HG03442 (cell line): ENCODE data around the gene USP46.
A peak's percentile ranks its signal among the peaks of the same experiment; 100 is the strongest.

Experiments used
- ATAC-seq: cut with Tn5 transposase; IDR thresholded peaks from one replicate; pipeline ENCODE4 v1.9.1; 2021; ENCODE audit warnings: mild to moderate bottlenecking, moderate library complexity; ENCODE audit not compliant: unreplicated experiment

The USP46 gene, protein sequence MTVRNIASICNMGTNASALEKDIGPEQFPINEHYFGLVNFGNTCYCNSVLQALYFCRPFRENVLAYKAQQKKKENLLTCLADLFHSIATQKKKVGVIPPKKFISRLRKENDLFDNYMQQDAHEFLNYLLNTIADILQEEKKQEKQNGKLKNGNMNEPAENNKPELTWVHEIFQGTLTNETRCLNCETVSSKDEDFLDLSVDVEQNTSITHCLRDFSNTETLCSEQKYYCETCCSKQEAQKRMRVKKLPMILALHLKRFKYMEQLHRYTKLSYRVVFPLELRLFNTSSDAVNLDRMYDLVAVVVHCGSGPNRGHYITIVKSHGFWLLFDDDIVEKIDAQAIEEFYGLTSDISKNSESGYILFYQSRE

GRCh38 chr4:52659001-52659721, at the start of gene USP46:
Gene USP46 (minus strand): TSS chr4:52659301. CDS start chr4:52659150, 151 bp downstream.
- peak; percentile 74 for ATAC-seq

DNA sequence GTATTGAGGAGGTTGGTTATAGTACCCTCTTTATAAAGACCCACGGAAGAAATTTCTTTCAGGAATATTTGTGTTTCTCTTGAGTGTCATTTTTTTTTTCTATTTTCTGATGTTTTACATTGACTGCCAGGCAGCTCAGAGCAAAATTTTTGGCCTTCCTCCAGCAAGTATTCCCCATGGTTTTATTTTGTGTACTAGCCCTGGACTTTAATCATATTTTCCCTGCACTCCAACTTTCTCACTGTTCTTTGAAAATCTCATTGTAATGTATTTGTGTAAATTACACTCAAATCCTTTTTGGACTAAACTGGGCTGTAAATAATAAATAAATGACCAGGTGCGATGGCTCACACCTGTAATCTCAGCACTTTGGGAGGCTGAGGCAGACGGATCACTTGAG, 45.6 kb upstream of the USP46 start:
- ATAC-seq = no peak

GRCh38 chr4:52704133-52704532, 45.0 kb upstream of the USP46 start:
- ATAC-seq = no peak

GRCh38 chr4:52701207-52701606, 42.1 kb upstream of the USP46 start:
- ATAC-seq = peak; percentile 95

GRCh38 chr4:52694936-52695335, 35.8 kb upstream of the USP46 start:
- ATAC-seq = no peak

DNA sequence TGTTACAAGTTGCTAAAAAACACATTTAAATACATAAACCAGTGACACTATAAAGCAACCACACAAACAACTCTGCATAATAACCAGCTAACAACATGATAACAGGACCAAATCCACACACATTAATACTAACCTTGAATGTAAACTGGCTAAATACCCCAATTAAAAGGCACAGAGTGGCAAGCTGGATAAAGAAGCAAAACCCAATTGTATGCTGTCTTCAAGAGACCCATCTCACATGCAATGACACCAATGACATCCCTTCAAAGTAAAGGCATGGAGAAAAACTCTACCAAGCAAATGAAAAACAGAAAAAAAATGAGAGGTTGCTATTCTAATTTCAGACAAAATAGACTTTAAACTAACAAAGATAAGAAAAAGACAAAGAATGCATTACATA, 34.4 kb upstream of the USP46 start:
- ATAC-seq = no peak

GRCh38 chr4:52689096-52689495, 30.0 kb upstream of the USP46 start:
- no peak for ATAC-seq

- ATAC-seq = no peak
Measured at GRCh38 chr4:52687696-52688095, 28.6 kb upstream of the USP46 start.

GRCh38 chr4:52685316-52685715, 26.2 kb upstream of the USP46 start:
- peak; percentile 35 for ATAC-seq

GRCh38 chr4:52684896-52685295, 25.8 kb upstream of the USP46 start:
- peak; percentile 43 for ATAC-seq

- ATAC-seq = no peak
Measured at GRCh38 chr4:52680381-52680780, 21.3 kb upstream of the USP46 start.

- no peak for ATAC-seq
Measured at GRCh38 chr4:52676536-52676935, 17.4 kb upstream of the USP46 start.

- ATAC-seq = no peak
Measured at GRCh38 chr4:52675111-52675510, 16.0 kb upstream of the USP46 start.

GRCh38 chr4:52670739-52671138, 11.6 kb upstream of the USP46 start:
- no peak for ATAC-seq

GRCh38 chr4:52670121-52670520, 11.0 kb upstream of the USP46 start:
- no peak for ATAC-seq

GRCh38 chr4:52665592-52665991, 6.5 kb upstream of the USP46 start:
- peak; percentile 77 for ATAC-seq

DNA sequence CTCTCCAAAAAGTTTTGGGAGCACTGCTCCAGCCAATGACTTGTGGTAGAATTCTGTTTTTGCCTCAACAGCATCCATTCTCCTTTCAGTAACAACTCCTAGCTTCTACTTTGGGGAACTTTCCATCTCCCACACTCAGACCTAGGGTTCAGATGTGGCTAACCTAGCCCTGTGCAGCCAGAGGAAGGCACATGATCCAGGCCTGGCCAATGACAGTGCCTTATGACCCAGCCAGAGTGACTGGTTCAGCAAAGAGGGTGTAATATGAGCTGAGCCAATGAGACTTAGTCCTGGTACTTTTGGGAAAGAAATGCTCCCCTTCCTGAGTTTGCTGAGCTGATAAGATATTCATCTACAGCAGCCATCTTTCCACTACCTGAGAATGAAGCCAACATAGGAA, 5.4 kb upstream of the USP46 start:
- peak; percentile 36 for ATAC-seq

DNA sequence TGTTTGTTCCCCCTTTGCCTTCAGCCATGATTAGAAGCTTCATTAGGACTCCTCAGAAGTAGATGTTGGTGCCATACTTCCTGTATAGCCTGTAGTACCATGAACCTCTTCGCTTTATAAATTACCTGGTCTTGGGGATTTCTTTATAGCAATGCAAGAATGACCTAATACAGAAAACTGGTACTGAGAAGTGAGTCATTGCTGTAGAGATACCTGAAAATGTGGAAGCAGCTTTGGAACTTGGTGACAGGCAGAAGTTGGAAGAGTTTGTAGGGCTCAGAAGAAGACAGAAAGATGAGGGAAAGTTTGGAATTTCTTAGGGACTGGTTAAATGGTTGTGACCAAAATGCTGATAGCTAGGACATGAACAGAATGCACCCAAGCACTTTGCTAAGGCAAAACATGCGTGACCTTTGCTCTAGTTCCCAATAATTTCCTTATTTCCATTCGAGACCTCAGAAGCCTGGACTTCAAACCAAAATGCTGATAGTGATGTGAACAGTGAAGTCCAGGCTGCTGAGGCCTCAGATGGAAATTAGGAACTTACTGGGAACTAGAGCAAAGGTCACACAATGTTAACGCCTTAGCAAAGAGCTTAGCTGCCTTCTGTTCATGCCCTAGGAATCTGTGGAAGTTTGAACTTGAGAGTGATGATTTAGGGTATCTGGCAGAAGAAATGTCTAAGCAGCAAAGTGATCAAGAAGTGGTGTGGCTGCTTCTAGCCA, 3.0 kb upstream of the USP46 start:
- no peak for ATAC-seq

- ATAC-seq = no peak
Measured at GRCh38 chr4:52660643-52661042, 1.5 kb upstream of the USP46 start.

DNA sequence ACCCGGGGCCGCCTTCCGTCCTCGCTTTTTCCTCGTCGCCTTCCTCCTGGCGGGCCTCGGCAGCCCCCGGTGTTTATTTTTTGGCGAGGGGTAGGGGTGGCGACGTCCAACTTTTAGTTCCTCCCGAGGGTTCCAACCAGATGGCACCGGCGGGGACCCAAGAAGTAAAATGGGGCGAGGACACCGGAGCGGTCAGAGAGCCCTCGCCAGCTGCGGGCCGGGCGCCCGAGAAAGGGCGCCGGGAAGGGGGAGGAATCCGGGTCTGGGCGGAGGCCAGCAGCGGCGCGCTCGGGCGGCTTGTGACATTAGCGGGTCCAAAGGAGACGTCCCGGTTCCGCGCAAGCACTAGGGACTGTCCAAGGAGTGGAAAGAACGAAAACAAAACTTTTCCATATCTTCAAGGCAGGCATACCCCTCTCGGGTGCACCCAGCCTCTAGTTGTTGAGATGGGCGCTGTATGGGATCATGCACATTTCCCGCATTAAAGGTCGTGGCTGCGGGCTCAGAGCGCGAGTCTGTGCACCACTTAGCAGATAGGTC, 691 bp upstream of the USP46 start:
- ATAC-seq = peak; percentile 17

- no peak for ATAC-seq
Measured at GRCh38 chr4:52658641-52659000, 480 bp downstream of the USP46 start.
